ENCODE data around the gene EYS.

DNA sequence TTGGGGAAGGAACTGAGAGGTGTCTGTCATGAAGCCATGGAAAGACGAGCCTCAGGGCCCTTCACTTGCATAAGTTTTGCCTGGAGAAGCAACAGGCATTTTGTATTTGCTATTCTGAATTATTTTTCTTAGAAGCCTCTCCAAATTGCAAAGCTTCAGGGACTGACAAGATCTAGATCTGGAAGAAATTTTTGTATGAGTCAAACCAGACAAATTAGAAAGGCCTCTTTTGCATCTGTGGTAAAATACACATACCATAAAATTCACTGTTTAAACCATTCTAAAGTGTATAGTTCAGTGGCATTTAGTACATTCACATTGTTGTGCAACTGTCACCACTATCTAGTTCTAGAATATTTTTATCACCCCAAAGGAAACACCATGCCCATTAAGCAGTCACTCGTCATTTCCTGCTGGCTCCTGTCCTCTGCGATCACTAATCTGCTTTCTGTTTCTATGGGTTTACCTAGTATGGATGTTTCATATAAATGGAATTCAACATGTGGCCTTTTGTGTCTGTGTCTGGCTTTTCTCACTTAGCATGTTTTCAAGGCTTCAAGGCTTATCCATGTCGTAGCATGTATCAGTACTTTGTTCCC is 1802.3 kb downstream of the EYS start:
- TF ChIP-seq, protein P1, sequence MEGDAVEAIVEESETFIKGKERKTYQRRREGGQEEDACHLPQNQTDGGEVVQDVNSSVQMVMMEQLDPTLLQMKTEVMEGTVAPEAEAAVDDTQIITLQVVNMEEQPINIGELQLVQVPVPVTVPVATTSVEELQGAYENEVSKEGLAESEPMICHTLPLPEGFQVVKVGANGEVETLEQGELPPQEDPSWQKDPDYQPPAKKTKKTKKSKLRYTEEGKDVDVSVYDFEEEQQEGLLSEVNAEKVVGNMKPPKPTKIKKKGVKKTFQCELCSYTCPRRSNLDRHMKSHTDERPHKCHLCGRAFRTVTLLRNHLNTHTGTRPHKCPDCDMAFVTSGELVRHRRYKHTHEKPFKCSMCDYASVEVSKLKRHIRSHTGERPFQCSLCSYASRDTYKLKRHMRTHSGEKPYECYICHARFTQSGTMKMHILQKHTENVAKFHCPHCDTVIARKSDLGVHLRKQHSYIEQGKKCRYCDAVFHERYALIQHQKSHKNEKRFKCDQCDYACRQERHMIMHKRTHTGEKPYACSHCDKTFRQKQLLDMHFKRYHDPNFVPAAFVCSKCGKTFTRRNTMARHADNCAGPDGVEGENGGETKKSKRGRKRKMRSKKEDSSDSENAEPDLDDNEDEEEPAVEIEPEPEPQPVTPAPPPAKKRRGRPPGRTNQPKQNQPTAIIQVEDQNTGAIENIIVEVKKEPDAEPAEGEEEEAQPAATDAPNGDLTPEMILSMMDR (IDR thresholded peaks at IDR 0.05), result no peak
- TF ChIP-seq POLR2A (IDR thresholded peaks at IDR 0.05), result no peak
